ENCODE data around the gene FOXE1. TPM values are rescaled to one million over a fixed set of nuclear protein-coding genes. Genes with fewer than 3 reads are reported as not detected.

The FOXE1 gene
- total RNA-seq, 4 donors from 2014 or later: not detected

DNA sequence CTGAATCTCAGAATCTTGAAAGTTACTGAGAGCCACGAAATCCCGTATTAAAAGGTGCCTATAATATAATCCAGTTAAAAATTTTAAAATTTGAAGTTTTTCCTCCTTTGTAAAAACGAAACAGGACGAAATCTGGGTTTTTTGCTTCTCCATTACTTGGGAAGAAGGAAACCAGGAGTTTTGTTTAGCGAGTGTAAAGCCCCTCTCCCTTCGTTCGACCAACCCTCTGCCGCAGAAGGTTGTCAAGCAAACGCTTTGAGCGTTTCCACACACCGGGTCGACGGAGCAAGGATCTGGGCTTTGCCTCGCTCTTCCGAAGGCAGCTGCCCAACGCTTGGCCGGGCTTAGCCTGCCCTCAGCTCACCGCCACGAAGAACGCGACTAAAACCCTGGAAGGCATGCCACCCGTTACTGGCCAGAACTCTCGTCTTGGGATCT, 1.6 kb upstream of the FOXE1 start:
- WGBS, 2 donors (ENCODE audit: low coverage in 1 of 2): 19 to 34% methylated on average over 4 to 23 of the region's 23 CpGs
- Histone ChIP-seq H3K9me3 (no peaks in the 10 kb centered on the region), H3K27ac (no peak overlapping the region), H3K36me3 (no peaks in the 10 kb centered on the region), H3K4me1 (peaks cover 4 to 41% (median 24%) of the 10 kb centered on the region in 4 donors), H3K4me3 (no peak overlapping the region), H3K27me3 (peaks cover 100% of the 10 kb centered on the region)
- no peak for DNase-seq
- intact Hi-C loops (cut with DNase I; ENCODE audit: low total_unique reads) (no loop called here), in situ Hi-C loops (cut with MboI; ENCODE audit: low pct_ligation_motif_present in 1 of 4, low pct_unique_long_range_greater_than_20kb in 1 of 4, low sequenced_read_pairs in 3 of 4) (no loop called here)
- no peak for TF ChIP-seq POLR2AphosphoS5 (IDR thresholded peaks at IDR 0.05)
- TF ChIP-seq POLR2A (IDR thresholded peaks at IDR 0.05): no peak
- no peak for TF ChIP-seq EP300 (IDR thresholded peaks at IDR 0.05; ENCODE audit: low read depth)
- TF ChIP-seq, protein P1, sequence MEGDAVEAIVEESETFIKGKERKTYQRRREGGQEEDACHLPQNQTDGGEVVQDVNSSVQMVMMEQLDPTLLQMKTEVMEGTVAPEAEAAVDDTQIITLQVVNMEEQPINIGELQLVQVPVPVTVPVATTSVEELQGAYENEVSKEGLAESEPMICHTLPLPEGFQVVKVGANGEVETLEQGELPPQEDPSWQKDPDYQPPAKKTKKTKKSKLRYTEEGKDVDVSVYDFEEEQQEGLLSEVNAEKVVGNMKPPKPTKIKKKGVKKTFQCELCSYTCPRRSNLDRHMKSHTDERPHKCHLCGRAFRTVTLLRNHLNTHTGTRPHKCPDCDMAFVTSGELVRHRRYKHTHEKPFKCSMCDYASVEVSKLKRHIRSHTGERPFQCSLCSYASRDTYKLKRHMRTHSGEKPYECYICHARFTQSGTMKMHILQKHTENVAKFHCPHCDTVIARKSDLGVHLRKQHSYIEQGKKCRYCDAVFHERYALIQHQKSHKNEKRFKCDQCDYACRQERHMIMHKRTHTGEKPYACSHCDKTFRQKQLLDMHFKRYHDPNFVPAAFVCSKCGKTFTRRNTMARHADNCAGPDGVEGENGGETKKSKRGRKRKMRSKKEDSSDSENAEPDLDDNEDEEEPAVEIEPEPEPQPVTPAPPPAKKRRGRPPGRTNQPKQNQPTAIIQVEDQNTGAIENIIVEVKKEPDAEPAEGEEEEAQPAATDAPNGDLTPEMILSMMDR (IDR thresholded peaks at IDR 0.05): no peak

GRCh38 chr9:97852001-97852398, 1.0 kb upstream of the FOXE1 start:
- DNase-seq: no peak
- no peak for TF ChIP-seq EP300 (IDR thresholded peaks at IDR 0.05; ENCODE audit: low read depth)
- TF ChIP-seq, protein P1 (IDR thresholded peaks at IDR 0.05): no peak
- TF ChIP-seq POLR2AphosphoS5 (IDR thresholded peaks at IDR 0.05): no peak
- no peak for TF ChIP-seq POLR2A (IDR thresholded peaks at IDR 0.05)
- Histone ChIP-seq H3K9me3 (no peaks in the 10 kb centered on the region), H3K27ac (no peak overlapping the region), H3K36me3 (no peaks in the 10 kb centered on the region), H3K4me1 (peaks cover 4 to 41% (median 24%) of the 10 kb centered on the region in 4 donors), H3K4me3 (no peak overlapping the region), H3K27me3 (peaks cover 100% of the 10 kb centered on the region)
- intact Hi-C loops (cut with DNase I; ENCODE audit: low total_unique reads): no loop called here
- in situ Hi-C loops (cut with MboI; ENCODE audit: low pct_ligation_motif_present in 1 of 4, low pct_unique_long_range_greater_than_20kb in 1 of 4, low sequenced_read_pairs in 3 of 4): no loop called here
- WGBS, 2 donors (ENCODE audit: low coverage in 1 of 2): 24% methylated on average over 24 of the region's 24 CpGs; no CpG with 5 or more reads in 1 of the 2 donors

DNA sequence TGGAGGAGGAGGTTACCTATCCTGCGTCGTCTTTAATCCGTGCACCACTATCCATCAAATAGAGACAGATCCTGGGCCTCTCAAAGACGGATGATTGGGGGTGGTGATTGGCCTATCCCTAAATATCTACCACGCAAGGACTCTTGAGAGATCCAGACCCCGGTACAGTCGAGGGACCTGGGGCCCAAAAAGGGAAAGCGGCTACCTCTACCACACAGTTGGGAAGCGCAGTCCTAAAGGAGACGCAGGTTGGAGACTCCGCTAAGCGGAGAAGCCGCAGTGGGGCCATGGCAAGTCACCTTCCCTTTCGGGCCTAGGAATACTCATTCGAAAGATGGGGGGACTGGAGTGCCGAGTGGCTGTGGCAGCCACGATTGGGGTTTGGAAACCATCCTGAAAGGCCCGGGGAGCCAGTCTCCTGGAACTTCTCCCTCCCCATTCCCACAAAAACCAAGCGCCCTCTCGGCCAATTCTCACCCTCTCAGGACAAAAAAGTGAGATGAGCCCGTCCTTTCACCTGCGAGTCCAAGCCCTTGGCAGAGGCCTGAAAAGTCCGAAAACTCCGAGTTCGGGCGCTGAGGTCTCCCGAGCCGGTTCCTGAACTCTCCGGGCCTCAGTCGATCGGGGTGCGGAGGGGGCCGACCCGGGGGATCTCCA, 499 bp upstream of the FOXE1 start:
- in situ Hi-C loops (cut with MboI; ENCODE audit: low pct_ligation_motif_present in 1 of 4, low pct_unique_long_range_greater_than_20kb in 1 of 4, low sequenced_read_pairs in 3 of 4): no loop called here
- H3K36me3 ChIP-seq: no peaks in the 10 kb centered on the region
- H3K4me3 ChIP-seq: peak overlapping the region in 1 of 4 donors; percentile 50
- WGBS, 2 donors (ENCODE audit: low coverage in 1 of 2): 16% methylated on average over 34 of the region's 34 CpGs; no CpG with 5 or more reads in 1 of the 2 donors
- intact Hi-C loops (cut with DNase I; ENCODE audit: low total_unique reads): no loop called here
- no peak for DNase-seq
- H3K27me3 ChIP-seq: peaks cover 100% of the 10 kb centered on the region
- peaks cover 4 to 41% (median 24%) of the 10 kb centered on the region in 4 donors for H3K4me1 ChIP-seq
- H3K27ac ChIP-seq: no peak overlapping the region
- H3K9me3 ChIP-seq: no peaks in the 10 kb centered on the region
- TF ChIP-seq POLR2AphosphoS5 (IDR thresholded peaks at IDR 0.05): no peak
- no peak for TF ChIP-seq EP300 (IDR thresholded peaks at IDR 0.05; ENCODE audit: low read depth)
- TF ChIP-seq, protein P1 (IDR thresholded peaks at IDR 0.05): no peak
- no peak for TF ChIP-seq POLR2A (IDR thresholded peaks at IDR 0.05)

- H3K36me3 ChIP-seq: no peaks in the 10 kb centered on the region
- no peak overlapping the region for H3K27ac ChIP-seq
- H3K27me3 ChIP-seq: peaks cover 100% of the 10 kb centered on the region
- intact Hi-C loops (cut with DNase I; ENCODE audit: low total_unique reads) (no loop called here), in situ Hi-C loops (cut with MboI; ENCODE audit: low pct_ligation_motif_present in 1 of 4, low pct_unique_long_range_greater_than_20kb in 1 of 4, low sequenced_read_pairs in 3 of 4) (no loop called here)
- H3K9me3 ChIP-seq: no peaks in the 10 kb centered on the region
- peaks cover 4 to 37% (median 14%) of the 10 kb centered on the region in 4 donors for H3K4me1 ChIP-seq
- DNase-seq: no peak
- TF ChIP-seq EP300 (IDR thresholded peaks at IDR 0.05; ENCODE audit: low read depth): no peak
- TF ChIP-seq POLR2AphosphoS5 (IDR thresholded peaks at IDR 0.05): no peak
- TF ChIP-seq, protein P1 (IDR thresholded peaks at IDR 0.05): no peak
- no peak for TF ChIP-seq POLR2A (IDR thresholded peaks at IDR 0.05)
- peak overlapping the region in 3 of 4 donors; percentile 13 to 50 (median 29) for H3K4me3 ChIP-seq
- WGBS, 2 donors (ENCODE audit: low coverage in 1 of 2): 29% methylated on average over 35 of the region's 125 CpGs; no CpG with 5 or more reads in 1 of the 2 donors
Measured at GRCh38 chr9:97853844-97854695, 1.0 kb downstream of the FOXE1 start.

Measured in transverse colon (tissue), 4 donors.